Measurements from ENCODE around the gene NUMB.

DNA sequence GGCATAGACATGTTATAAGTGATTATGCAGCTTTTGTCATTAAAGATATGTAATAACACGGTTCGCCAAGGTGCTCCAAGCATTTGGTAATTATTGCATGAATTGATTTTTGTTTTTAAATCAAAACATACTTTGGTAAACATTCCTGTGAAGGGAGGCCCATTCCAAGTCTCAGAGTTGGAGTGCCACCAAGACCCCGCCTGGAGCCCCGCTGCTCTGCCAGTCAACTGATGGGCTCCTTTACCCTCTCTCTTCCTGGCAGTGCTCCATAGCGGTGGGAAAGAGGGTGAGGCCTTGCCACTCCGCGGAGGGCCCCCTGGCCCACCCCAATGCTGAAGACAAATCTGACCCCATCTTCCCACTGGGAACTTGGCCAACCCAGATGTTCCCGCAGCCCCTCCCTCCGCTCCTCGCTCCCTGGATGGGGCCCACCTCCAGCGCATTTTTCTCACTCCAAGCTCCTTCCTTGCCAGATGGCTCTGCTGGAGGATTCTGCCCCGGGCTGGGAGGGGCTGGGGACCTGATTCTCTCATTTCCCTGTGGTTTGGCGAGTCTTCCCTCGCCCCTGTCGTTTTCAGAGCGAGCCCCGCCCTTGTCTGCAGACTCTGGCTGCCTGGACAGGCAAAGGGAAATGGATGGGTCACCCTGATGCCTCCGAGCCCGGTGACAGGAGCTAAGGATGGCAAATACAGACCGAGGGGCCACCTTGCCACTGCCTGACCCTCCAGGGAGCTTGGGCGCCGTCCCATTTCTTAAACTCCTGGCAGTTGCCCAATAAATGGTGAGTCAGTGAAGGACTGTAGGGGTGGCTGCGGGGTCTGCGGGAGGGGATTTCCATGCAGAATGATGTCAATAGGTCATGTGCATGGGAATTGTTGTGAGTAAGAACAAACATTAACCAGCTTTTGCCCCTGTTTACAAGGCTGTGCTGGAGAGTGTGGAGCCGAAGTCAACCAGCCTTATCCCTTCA, 230.2 kb downstream of the NUMB start:
- TF ChIP-seq GATA2 (IDR thresholded peaks at IDR 0.05; ENCODE audit: low read depth, low read length) = no peak
- no peak for TF ChIP-seq GATA3 (IDR thresholded peaks at IDR 0.05; ENCODE audit: low read depth, low read length)
